PC-9 (cell line): ENCODE measurements around the gene SAMD7.

ENCODE experiments used
- CTCF ChIP-seq: fragments of 200-600 bp; sonication (generic); conservative IDR thresholded peaks from 2 replicates; pipeline ENCODE4 v1.6.1; 2017; ENCODE audit warnings: mixed run types, antibody characterized with exemption, mild to moderate bottlenecking, moderate library complexity
- EZH2 ChIP-seq: fragments of 200-600 bp; sonication (generic); IDR thresholded peaks from 2 replicates; pipeline ENCODE4 v1.8.0; 2017; ENCODE audit warnings: antibody characterized with exemption, low read depth

GRCh38 chr3:169930843-169931242 is 19.5 kb downstream of the SAMD7 start:
- TF ChIP-seq EZH2, result no peak
- TF ChIP-seq CTCF, result no peak
